ENCODE data around the gene CA10.

CA10 gene

GRCh38 chr17:52138752-52139151, 19.8 kb downstream of the CA10 start:
- H3K36me3 ChIP-seq, result no peaks in the 10 kb centered on the region
- DNase-seq, result no peak
- TF ChIP-seq CTCF (IDR thresholded peaks at IDR 0.05; ENCODE audit: low read depth, low read length), result no peak
- H3K4me1 ChIP-seq, result no peaks in the 10 kb centered on the region; the same call in 1 of the 2 replicates
- no peaks in the 10 kb centered on the region for H3K9me3 ChIP-seq
- H3K4me3 ChIP-seq (ENCODE audit: low read depth, low read length), result no peak overlapping the region
- no peaks in the 10 kb centered on the region for H3K27me3 ChIP-seq

DNA sequence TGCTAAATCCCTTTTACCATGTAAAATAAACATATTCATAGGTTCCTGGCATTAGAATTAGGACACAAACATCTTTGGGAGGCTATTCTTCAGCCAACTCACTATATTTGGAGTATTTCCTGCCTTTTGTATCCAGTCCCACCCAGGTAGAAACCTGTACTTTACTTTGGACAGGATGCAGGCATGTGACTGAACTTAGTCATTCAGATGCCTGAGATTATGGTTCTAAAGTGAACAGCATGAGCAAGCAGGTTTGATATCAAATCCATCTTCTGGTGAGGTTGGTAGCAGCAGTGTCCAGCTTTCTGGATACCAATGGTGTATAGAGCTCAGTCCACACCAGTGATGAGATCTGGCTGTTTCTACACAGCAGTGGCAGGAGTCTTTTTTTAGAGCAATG, 20.2 kb downstream of the CA10 start:
- no peak for DNase-seq
- H3K9me3 ChIP-seq, result no peaks in the 10 kb centered on the region
- H3K4me1 ChIP-seq, result no peaks in the 10 kb centered on the region; the same call in 1 of the 2 replicates
- H3K4me3 ChIP-seq (ENCODE audit: low read depth, low read length), result no peak overlapping the region
- no peaks in the 10 kb centered on the region for H3K36me3 ChIP-seq
- TF ChIP-seq CTCF (IDR thresholded peaks at IDR 0.05; ENCODE audit: low read depth, low read length), result no peak
- H3K27me3 ChIP-seq, result no peaks in the 10 kb centered on the region

DNA sequence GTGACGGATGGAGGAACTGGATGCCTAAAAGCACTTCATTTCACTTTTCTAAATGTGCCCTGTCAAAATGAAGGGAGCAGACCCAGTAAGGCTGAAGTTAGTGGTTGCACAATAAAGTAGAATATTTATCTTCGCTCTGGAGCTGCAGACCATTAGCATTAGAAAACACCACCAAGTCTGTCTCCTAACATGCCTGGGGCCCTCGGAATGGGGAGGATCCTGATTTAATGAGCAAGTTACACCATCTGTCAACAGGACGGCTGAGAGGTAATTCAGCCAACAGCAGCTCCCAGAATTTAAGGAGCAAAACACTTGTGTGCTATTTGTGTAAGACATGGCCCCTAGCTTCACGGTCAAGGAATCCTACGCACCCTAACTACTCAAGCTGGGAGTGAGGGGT, 22.3 kb downstream of the CA10 start:
- no peaks in the 10 kb centered on the region for H3K9me3 ChIP-seq
- H3K27me3 ChIP-seq, result no peaks in the 10 kb centered on the region
- no peak for TF ChIP-seq CTCF (IDR thresholded peaks at IDR 0.05; ENCODE audit: low read depth, low read length)
- H3K4me1 ChIP-seq, result no peaks in the 10 kb centered on the region
- no peaks in the 10 kb centered on the region for H3K36me3 ChIP-seq
- no peak for DNase-seq
- no peak overlapping the region for H3K4me3 ChIP-seq (ENCODE audit: low read depth, low read length)

DNA sequence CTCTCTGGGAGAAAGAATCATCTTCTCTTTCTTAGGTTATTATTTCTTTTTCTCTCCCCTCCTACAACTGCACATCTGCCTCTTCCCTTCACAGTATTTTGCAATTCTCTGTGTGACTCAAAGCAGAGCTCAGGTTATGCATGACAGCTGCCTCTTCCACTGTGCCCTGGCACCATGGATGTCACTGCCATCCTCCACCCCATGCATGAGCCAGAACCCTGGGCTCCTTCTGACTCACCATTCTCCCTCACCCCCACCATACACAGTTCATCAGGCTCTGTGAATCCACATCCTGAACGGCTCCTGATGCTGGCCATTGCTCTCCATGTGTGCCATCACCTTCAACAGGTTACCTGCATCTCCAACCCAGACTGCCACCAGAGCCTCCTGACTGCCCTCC, 23.9 kb downstream of the CA10 start:
- DNase-seq, result no peak
- Histone ChIP-seq H3K9me3 (no peaks in the 10 kb centered on the region), H3K4me1 (no peaks in the 10 kb centered on the region), H3K36me3 (no peaks in the 10 kb centered on the region), H3K4me3 (ENCODE audit: low read depth, low read length) (no peak overlapping the region), H3K27me3 (no peaks in the 10 kb centered on the region)
- no peak for TF ChIP-seq CTCF (IDR thresholded peaks at IDR 0.05; ENCODE audit: low read depth, low read length)

DNA sequence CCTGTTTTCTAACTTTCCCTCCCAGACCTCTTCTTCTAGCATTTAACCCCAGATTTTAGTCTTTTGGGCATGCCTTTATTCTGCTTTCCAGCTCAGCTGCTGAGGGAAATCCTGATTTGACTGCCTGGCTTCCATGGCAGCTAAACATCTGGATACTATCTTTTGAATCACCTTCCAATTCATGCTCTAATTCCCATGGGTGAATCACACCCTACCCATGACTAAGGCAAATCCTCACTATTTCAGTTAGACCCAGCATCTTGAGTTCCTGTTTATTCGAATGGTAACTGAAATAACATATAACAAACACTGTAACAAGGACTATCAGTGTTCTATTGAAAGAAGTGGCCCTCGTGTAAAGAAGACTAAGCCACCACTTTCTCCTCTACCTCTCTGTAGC, 29.8 kb downstream of the CA10 start:
- no peak for DNase-seq

GRCh38 chr17:52124993-52125392, 33.5 kb downstream of the CA10 start:
- H3K4me3 ChIP-seq (ENCODE audit: low read depth, low read length), result no peak overlapping the region
- DNase-seq, result no peak
- H3K4me1 ChIP-seq, result peaks cover 6% of the 10 kb centered on the region; the same call in 1 of the 2 replicates
- H3K27me3 ChIP-seq, result no peaks in the 10 kb centered on the region
- TF ChIP-seq CTCF (IDR thresholded peaks at IDR 0.05; ENCODE audit: low read depth, low read length), result no peak
- H3K36me3 ChIP-seq, result no peaks in the 10 kb centered on the region
- H3K9me3 ChIP-seq, result no peaks in the 10 kb centered on the region

More for the DNA sequence above, 29.8 kb downstream of the CA10 start:
- no peaks in the 10 kb centered on the region for H3K36me3 ChIP-seq
- no peaks in the 10 kb centered on the region for H3K27me3 ChIP-seq
- H3K9me3 ChIP-seq, result no peaks in the 10 kb centered on the region
- H3K4me3 ChIP-seq (ENCODE audit: low read depth, low read length), result no peak overlapping the region
- H3K4me1 ChIP-seq, result peaks cover 3% of the 10 kb centered on the region; the same call in 1 of the 2 replicates
- TF ChIP-seq CTCF (IDR thresholded peaks at IDR 0.05; ENCODE audit: low read depth, low read length), result no peak
